ENCODE measurements around the gene MIPEP. TPM values are rescaled to one million over a fixed set of nuclear protein-coding genes. Genes with fewer than 3 reads are reported as not detected.

Gene MIPEP
- polyA plus RNA-seq, 1 experiment: 12.4 TPM

GRCh38 chr13:23796551-23796950 lies 92.6 kb downstream of the MIPEP start:
- Histone ChIP-seq H3K4me3 (ENCODE audit: low read depth, low read length) (no peak overlapping the region), H3K36me3 (ENCODE audit: control insufficient read depth, insufficient read depth, low read length) (no peaks in the 10 kb centered on the region), H3K27me3 (ENCODE audit: control insufficient read depth, insufficient read depth, low read length) (no peaks in the 10 kb centered on the region)
- TF ChIP-seq CTCF (IDR thresholded peaks at IDR 0.05; ENCODE audit: insufficient read depth, low read depth, low read length): no peak
- DNase-seq (ENCODE audit: low read depth): no peak
- CTCF ChIA-PET: interaction anchor here (1.1 kb wide), 1 partner anchor 18 kb away, joined by 3 read pairs; no protein-coding TSS in a partner anchor
- POLR2A ChIA-PET: no interaction called here

DNA sequence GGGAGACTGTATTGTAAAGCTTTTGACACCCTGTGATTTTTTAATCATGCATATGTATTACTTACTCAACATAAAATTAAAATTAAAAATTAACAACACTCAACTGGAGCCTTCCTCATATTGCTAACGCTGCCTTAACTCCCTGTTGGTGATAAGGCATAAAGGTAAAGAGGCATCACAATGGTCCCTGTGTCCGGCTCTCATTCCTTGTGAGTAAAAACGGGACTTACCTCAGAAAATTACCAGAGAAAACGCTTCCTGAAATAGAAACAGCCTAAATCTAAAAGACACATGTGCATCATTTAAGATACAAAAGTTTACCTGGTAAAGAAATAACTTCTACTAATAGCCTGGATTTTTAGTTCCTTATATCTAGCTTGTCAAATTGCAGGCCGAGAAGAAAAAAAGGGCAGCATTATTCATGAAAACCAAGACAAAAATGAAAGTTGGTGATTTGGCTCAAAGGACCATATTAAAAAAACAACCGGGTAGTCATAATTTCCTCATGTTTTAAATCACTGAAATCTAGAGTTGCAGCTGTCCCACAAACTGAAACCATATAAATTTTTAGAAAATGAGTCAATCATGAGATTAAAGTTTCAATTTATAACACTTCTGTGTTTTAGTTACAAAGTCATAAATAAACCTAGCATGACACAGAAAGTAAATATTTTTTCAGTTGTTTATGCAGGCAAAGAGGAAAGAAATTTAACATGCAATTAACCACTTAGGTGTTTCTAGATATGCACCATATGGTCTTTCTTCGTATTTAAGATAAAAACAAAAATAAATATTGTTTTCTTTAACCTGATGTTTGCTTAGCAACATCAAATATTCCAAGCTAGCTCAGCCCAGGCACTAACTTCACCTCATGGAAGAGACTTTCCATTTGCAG lies 94.7 kb downstream of the MIPEP start:
- Histone ChIP-seq H3K36me3 (ENCODE audit: control insufficient read depth, insufficient read depth, low read length) (no peaks in the 10 kb centered on the region), H3K27me3 (ENCODE audit: control insufficient read depth, insufficient read depth, low read length) (no peaks in the 10 kb centered on the region), H3K4me3 (ENCODE audit: low read depth, low read length) (no peak overlapping the region)
- peak; percentile 79 for DNase-seq (ENCODE audit: low read depth)
- ChIA-PET CTCF (interaction anchor here (0.8 kb wide), 1 partner anchor 54 kb away, joined by 3 read pairs; no protein-coding TSS in a partner anchor), POLR2A (no interaction called here)
- TF ChIP-seq CTCF (IDR thresholded peaks at IDR 0.05; ENCODE audit: insufficient read depth, low read depth, low read length): no peak

- DNase-seq (ENCODE audit: low read depth): no peak
- no peaks in the 10 kb centered on the region for H3K27me3 ChIP-seq (ENCODE audit: control insufficient read depth, insufficient read depth, low read length)
- no peaks in the 10 kb centered on the region for H3K36me3 ChIP-seq (ENCODE audit: control insufficient read depth, insufficient read depth, low read length)
- ChIA-PET CTCF (interaction anchor here (0.8 kb wide), 1 partner anchor 79 kb away, joined by 4 read pairs; no protein-coding TSS in a partner anchor), POLR2A (no interaction called here)
- H3K4me3 ChIP-seq (ENCODE audit: low read depth, low read length): no peak overlapping the region
- TF ChIP-seq CTCF (IDR thresholded peaks at IDR 0.05; ENCODE audit: insufficient read depth, low read depth, low read length): no peak
These were observed 95.5 kb downstream of the MIPEP start for GRCh38 chr13:23793711-23794110.

DNA sequence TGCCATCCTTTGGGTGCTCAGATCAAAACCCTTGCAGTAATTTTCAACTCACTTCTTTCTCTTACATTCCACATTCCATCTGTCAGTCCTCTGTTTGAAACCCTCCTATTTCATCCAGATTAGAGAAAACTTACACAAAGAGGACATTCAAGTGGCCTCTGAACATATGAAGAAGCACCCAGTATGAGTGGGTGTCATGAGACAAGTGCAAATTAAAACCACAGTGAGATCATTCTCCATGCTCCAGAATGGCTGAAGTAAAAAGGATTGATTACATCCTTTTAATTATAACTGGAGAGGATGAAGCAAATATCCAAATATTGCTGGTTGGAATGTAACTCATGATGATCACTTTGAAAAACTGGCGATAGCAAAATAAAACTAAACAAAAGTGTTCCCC lies 96.5 kb downstream of the MIPEP start:
- DNase-seq (ENCODE audit: low read depth): no peak
- ChIA-PET POLR2A (no interaction called here), CTCF (no interaction called here)

More for the DNA sequence above, 96.5 kb downstream of the MIPEP start:
- Histone ChIP-seq H3K36me3 (ENCODE audit: control insufficient read depth, insufficient read depth, low read length) (no peaks in the 10 kb centered on the region), H3K4me3 (ENCODE audit: low read depth, low read length) (no peak overlapping the region), H3K27me3 (ENCODE audit: control insufficient read depth, insufficient read depth, low read length) (no peaks in the 10 kb centered on the region)
- no peak for TF ChIP-seq CTCF (IDR thresholded peaks at IDR 0.05; ENCODE audit: insufficient read depth, low read depth, low read length)

Data from BJ (cell line).